ENCODE data around the gene ZNF280D.

DNA sequence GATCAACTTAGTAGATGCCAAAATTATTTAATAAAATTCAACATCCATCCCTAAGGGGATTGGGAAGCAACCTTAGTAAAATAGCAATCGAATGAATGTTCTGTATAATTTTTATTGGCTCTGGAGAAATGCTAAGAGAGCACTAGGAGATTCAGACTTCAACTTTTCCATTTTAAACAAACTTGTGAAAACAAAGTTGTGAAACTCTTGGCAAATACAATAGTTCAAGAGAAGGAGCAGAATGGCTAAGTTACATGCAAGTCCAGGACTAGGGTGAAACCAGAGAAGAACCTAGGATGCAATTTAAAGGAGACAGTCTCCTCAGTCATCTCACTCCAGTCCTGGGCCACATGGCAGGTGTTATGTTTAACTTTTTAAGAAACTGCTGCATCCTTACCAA lies 16.7 kb upstream of the ZNF280D start:
- TF ChIP-seq, protein P1, sequence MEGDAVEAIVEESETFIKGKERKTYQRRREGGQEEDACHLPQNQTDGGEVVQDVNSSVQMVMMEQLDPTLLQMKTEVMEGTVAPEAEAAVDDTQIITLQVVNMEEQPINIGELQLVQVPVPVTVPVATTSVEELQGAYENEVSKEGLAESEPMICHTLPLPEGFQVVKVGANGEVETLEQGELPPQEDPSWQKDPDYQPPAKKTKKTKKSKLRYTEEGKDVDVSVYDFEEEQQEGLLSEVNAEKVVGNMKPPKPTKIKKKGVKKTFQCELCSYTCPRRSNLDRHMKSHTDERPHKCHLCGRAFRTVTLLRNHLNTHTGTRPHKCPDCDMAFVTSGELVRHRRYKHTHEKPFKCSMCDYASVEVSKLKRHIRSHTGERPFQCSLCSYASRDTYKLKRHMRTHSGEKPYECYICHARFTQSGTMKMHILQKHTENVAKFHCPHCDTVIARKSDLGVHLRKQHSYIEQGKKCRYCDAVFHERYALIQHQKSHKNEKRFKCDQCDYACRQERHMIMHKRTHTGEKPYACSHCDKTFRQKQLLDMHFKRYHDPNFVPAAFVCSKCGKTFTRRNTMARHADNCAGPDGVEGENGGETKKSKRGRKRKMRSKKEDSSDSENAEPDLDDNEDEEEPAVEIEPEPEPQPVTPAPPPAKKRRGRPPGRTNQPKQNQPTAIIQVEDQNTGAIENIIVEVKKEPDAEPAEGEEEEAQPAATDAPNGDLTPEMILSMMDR (IDR thresholded peaks at IDR 0.05), result no peak
- no peak for TF ChIP-seq POLR2A (IDR thresholded peaks at IDR 0.05; ENCODE audit: low read depth)

Data from esophagus muscularis mucosa (tissue), 3 donors.